ENCODE data around the gene ATXN7L1. TPM values are rescaled to one million over a fixed set of nuclear protein-coding genes. Genes with fewer than 3 reads are reported as not detected.

The ATXN7L1 gene
- total and polyA plus RNA-seq, 2 of the 8 experiments (the other 6 are each of a cell fraction or from before 2014, with no cell fraction given), result 14.3 to 34.0 TPM

- Histone ChIP-seq H4K5ac (ENCODE audit: insufficient read length, low read depth, low read length) (no peak overlapping the region), H3K18ac (ENCODE audit: extremely low read depth, low read length) (no peak overlapping the region), H3K27ac (ENCODE audit: low read depth, low read length) (no peak overlapping the region), H3K79me1 (ENCODE audit: low read depth, low read length) (peaks cover 4% of the 10 kb centered on the region; the same call in 1 of the 2 replicates), H2BK12ac (ENCODE audit: low read depth, low read length) (no peak overlapping the region), H3K36me3 (ENCODE audit: control insufficient read depth in 2 of 4, insufficient read depth in 4 of 4, low read length in 3 of 4) (peaks cover 11 to 58% (median 34%) of the 10 kb centered on the region in 4 experiments), H3K27me3 (replicated peaks in 1 of 4; ENCODE audit: control insufficient read depth in 3 of 4, extremely low read depth in 1 of 4, insufficient read depth in 3 of 4, low read length in 3 of 4) (no peaks in the 10 kb centered on the region), H2AK5ac (ENCODE audit: low read depth, low read length) (no peak overlapping the region), H3K4me3 (ENCODE audit: extremely low read depth in 1 of 4, insufficient read depth in 2 of 4, low read depth in 3 of 4, low read length in 4 of 4) (no peak overlapping the region), H2AFZ (ENCODE audit: low read length) (no peak overlapping the region), H3K4me1 (replicated peaks in 1 of 4; ENCODE audit: control insufficient read depth in 3 of 4, insufficient read depth in 4 of 4, low read length in 3 of 4) (no peaks in the 10 kb centered on the region), H2BK20ac (ENCODE audit: low read length) (no peak overlapping the region), H3K4me2 (ENCODE audit: insufficient read depth in 1 of 2, low read depth in 2 of 2, low read length in 2 of 2) (no peak overlapping the region), H3K14ac (ENCODE audit: insufficient read length) (no peak overlapping the region), H2BK120ac (replicated peaks; ENCODE audit: low read depth, low read length) (no peak overlapping the region), H3K4ac (replicated peaks; ENCODE audit: insufficient read length, low read depth, low read length) (no peak overlapping the region), H3K9me3 (ENCODE audit: insufficient read depth in 2 of 2, low read depth in 1 of 2, low read length in 1 of 2) (no peaks in the 10 kb centered on the region), H3K23ac (ENCODE audit: insufficient read length) (no peak overlapping the region), H3K9ac (replicated peaks in 1 of 4; ENCODE audit: extremely low read depth in 1 of 4, low read depth in 3 of 4, low read length in 3 of 4) (no peak overlapping the region), H2BK5ac (ENCODE audit: low read depth, low read length) (no peak overlapping the region), H3K79me2 (ENCODE audit: control insufficient read depth in 1 of 2, insufficient read depth in 2 of 2, low read length in 2 of 2) (peaks cover 0 to 15% of the 10 kb centered on the region in 2 experiments; a peak in 3 of 4 replicates), H2BK15ac (ENCODE audit: low read length) (no peak overlapping the region), H3K56ac (replicated peaks; ENCODE audit: insufficient read length, low read depth, low read length) (no peak overlapping the region), H3K23me2 (ENCODE audit: low read depth, low read length) (no peaks in the 10 kb centered on the region), H4K8ac (ENCODE audit: extremely low read depth, insufficient read depth, low read length) (no peak overlapping the region), H4K20me1 (replicated peaks in 1 of 2; ENCODE audit: control insufficient read depth in 1 of 2, insufficient read depth in 2 of 2, low read length in 2 of 2) (peaks cover 0 to 4% of the 10 kb centered on the region in 2 experiments), H4K91ac (replicated peaks; ENCODE audit: insufficient read length, low read length) (no peak overlapping the region)
- WGBS, 2 experiments (ENCODE audit: extremely low coverage in 1 of 2, insufficient coverage in 1 of 2, insufficient read length in 1 of 2, insufficient replicate concordance in 2 of 2, low coverage in 1 of 2, low lambda C conversion rate in 2 of 2, missing lambda C conversion rate in 1 of 2), result 91% methylated on average over 5 of the region's 5 CpGs; no CpG with 5 or more reads in 1 of the 2 experiments
- FAIRE-seq (no peak), DNase-seq (ENCODE audit: low read depth in 1 of 2, low spot score in 2 of 2) (no peak)
- no peak for TF ChIP-seq ATF3 (IDR thresholded peaks at IDR 0.05; ENCODE audit: insufficient read depth, low read depth, low read length)
- TF ChIP-seq MAFK (IDR thresholded peaks at IDR 0.05; ENCODE audit: low read depth, low read length), result no peak
- no peak for TF ChIP-seq ZNF274 (IDR thresholded peaks at IDR 0.05; ENCODE audit: borderline replicate concordance, extremely low read depth, low read length)
- no peak for TF ChIP-seq PHF8 (conservative IDR thresholded peaks at IDR 0.05; ENCODE audit: low read depth, low read length)
- no peak for TF ChIP-seq EZH2 (IDR thresholded peaks at IDR 0.05; ENCODE audit: low read depth, low read length, severe bottlenecking)
- TF ChIP-seq TCF12 (IDR thresholded peaks at IDR 0.05; ENCODE audit: low read depth, low read length), result no peak
- no peak for TF ChIP-seq SIRT6 (IDR thresholded peaks at IDR 0.05; ENCODE audit: low read length)
- no peak for TF ChIP-seq HDAC6 (IDR thresholded peaks at IDR 0.05; ENCODE audit: low read depth, low read length)
- TF ChIP-seq SP1 (IDR thresholded peaks at IDR 0.05; ENCODE audit: low read depth, low read length), result no peak
- TF ChIP-seq YY1 (IDR thresholded peaks at IDR 0.05; ENCODE audit: low read depth, low read length), result no peak
- no peak for TF ChIP-seq POLR2A (IDR thresholded peaks at IDR 0.05; ENCODE audit: control extremely low read depth in 1 of 2, low read depth in 2 of 2, low read length in 2 of 2)
- CTCF ChIA-PET (ENCODE audit: partially characterized antibody), result interaction anchor here (0.6 to 1.7 kb wide), 5 partner anchors 21 to 424 kb away, joined by 3 to 5 read pairs (median 3); no protein-coding TSS in a partner anchor
- POLR2A ChIA-PET (ENCODE audit: partially characterized antibody), result interaction anchor here (0.9 to 12.8 kb wide), 4 partner anchors 8 to 24 kb away, joined by 3 to 57 read pairs (median 4); no protein-coding TSS in a partner anchor
These were observed 258.4 kb downstream of the ATXN7L1 start for GRCh38 chr7:105618016-105618296.

Measured in H1 (cell line).